ENCODE data around the gene PARP1. TPM values are rescaled to one million over a fixed set of nuclear protein-coding genes. Genes with fewer than 3 reads are reported as not detected.

The PARP1 gene
- total and polyA plus RNA-seq, 2 donors (not counting 1 experiment from before 2014, with no cell fraction given), result 118 to 180 TPM

DNA sequence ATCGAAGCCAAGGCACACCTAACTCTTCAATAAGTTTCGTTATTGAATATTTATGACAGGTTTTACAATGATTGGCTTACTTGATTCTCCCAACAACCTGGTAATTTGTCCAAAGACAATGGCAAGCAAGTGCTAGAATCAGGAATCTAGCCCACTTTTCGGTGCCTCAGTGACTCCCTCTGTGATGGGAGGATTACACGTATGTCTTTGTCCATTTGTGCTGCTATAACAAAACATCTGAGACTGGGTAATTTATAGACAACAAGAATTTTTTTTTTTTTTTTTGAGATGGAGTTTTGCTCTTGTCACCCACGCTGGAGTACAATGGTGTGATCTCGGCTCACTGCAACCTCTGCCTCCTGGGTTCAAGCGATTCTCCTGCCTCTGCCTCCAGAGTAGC lies 96.5 kb downstream of the PARP1 start:
- POLR2A ChIA-PET, result interaction anchor here (0.8 kb wide), 1 partner anchor 53 kb away, joined by 5 read pairs; no protein-coding TSS in a partner anchor

More for the DNA sequence above, 96.5 kb downstream of the PARP1 start:
- peaks cover 12 to 14% of the 10 kb centered on the region in 2 donors for H3K4me1 ChIP-seq (ENCODE audit: control insufficient read depth in 2 of 2, insufficient read depth in 2 of 2, low read length in 2 of 2)
- H2AFZ ChIP-seq (ENCODE audit: insufficient read depth, low read depth, low read length, poor library complexity, severe bottlenecking), result no peak overlapping the region
- intact Hi-C loops (cut with micrococcal nuclease), result no loop called here
- CTCF ChIA-PET, result interaction anchor here (0.6 to 1.7 kb wide), 5 partner anchors 22 to 323 kb away, joined by 3 to 4 read pairs (median 4); no protein-coding TSS in a partner anchor
- Mint-ChIP-seq H3K4me1 (peaks cover 15% of the 10 kb centered on the region), H3K9me3 (ENCODE audit: insufficient read depth) (no peaks in the 10 kb centered on the region), H3K27ac (no peak overlapping the region), H3K4me3 (no peak overlapping the region), H3K27me3 (peaks cover 5% of the 10 kb centered on the region)
- 92% methylated on average over 3 of the region's 7 CpGs for WGBS (ENCODE audit: insufficient coverage)
- TF ChIP-seq EZH2 (IDR thresholded peaks at IDR 0.05; ENCODE audit: borderline replicate concordance, insufficient read depth, low read depth, low read length, poor library complexity, severe bottlenecking) (no peak), CTCF (IDR thresholded peaks at IDR 0.05) (no peak)
- peaks cover 19% of the 10 kb centered on the region for H3K79me2 ChIP-seq (ENCODE audit: control insufficient read depth, insufficient read depth, low read length)
- H3K4me3 ChIP-seq (ENCODE audit: control extremely low read depth in 1 of 5, extremely low read depth in 1 of 5, insufficient read depth in 1 of 5, low read depth in 2 of 5, low read length in 4 of 5), result no peak overlapping the region
- peaks cover 0 to 14% (median 2%) of the 10 kb centered on the region in 4 experiments for H3K27me3 ChIP-seq (replicated peaks in 1 of 4; ENCODE audit: control extremely low read depth in 1 of 4, control insufficient read depth in 3 of 4, insufficient read depth in 4 of 4, low read length in 3 of 4)
- H3K4me2 ChIP-seq (replicated peaks; ENCODE audit: low read depth, low read length, poor library complexity, severe bottlenecking), result no peak overlapping the region
- H3K36me3 ChIP-seq (replicated peaks in 1 of 2; ENCODE audit: control extremely low read depth in 1 of 2, control insufficient read depth in 1 of 2, extremely low read depth in 1 of 2, insufficient read depth in 2 of 2, low read length in 1 of 2), result no peaks in the 10 kb centered on the region
- ATAC-seq (ENCODE audit: low read depth) (no peak), DNase-seq (no peak)
- no peaks in the 10 kb centered on the region for H4K20me1 ChIP-seq (ENCODE audit: control insufficient read depth, insufficient read depth, low read length, poor library complexity, severe bottlenecking)
- H3K9ac ChIP-seq (ENCODE audit: low read length), result no peak overlapping the region
- H3K9me3 ChIP-seq (ENCODE audit: control extremely low read depth in 1 of 3, control insufficient read depth in 2 of 3, insufficient read depth in 1 of 3, low read length in 2 of 3), result no peaks in the 10 kb centered on the region
- H3K27ac ChIP-seq (ENCODE audit: low read length in 2 of 2), result no peak overlapping the region

Other genes starting within 250 kb of the PARP1 start
- 60.6 and 73.9 TPM in 2 replicates for gene ACBD3, start 221.4 kb downstream of the PARP1 start, total RNA-seq
- gene ACBD3, start 221.4 kb downstream of the PARP1 start, polyA plus RNA-seq, result 16.2 and 25.3 TPM in 2 replicates
- gene MIXL1, start 184.4 kb downstream of the PARP1 start, total RNA-seq, result 0.68 and 1.7 TPM in 2 replicates
- gene MIXL1, start 184.4 kb downstream of the PARP1 start, polyA plus RNA-seq, result 0.49 and 0.84 TPM in 2 replicates
- 6.4 and 6.7 TPM in 2 replicates for gene LIN9, start 98.9 kb downstream of the PARP1 start, total RNA-seq
- 1.7 TPM in 2 replicates for gene LIN9, start 98.9 kb downstream of the PARP1 start, polyA plus RNA-seq
- 0.69 and 1.1 TPM in 2 replicates for gene STUM, start 140.7 kb upstream of the PARP1 start, total RNA-seq
- gene STUM, start 140.7 kb upstream of the PARP1 start, polyA plus RNA-seq, result 0.06 and 0.12 TPM in 2 replicates